GM19438 (cell line): ENCODE data around the gene ZNF614.
"Not testable (repeated sequence)": the region's sequence is repeated elsewhere in the genome, so short reads cannot be mapped to it uniquely, and the experiment has no call there.

Experiments
- ATAC-seq: cut with Tn5 transposase; IDR thresholded peaks from one replicate; pipeline ENCODE4 v1.9.1; 2021; ENCODE audit warnings: low read depth; ENCODE audit not compliant: unreplicated experiment

The ZNF614 gene

GRCh38 chr19:52028027-52028779 lies at the start of gene ZNF614:
Gene ZNF614, minus strand, starts transcription at chr19:52028379. Its CDS starts 2,634 bp downstream, at chr19:52025745.
- peak; percentile 84 for ATAC-seq

- ATAC-seq, result no peak
These were observed 42.3 kb upstream of the ZNF614 start for GRCh38 chr19:52070496-52070895.

GRCh38 chr19:52069653-52070052 lies 41.5 kb upstream of the ZNF614 start:
- no peak for ATAC-seq

- no peak for ATAC-seq
These were observed 38.2 kb upstream of the ZNF614 start for GRCh38 chr19:52066258-52066863.

GRCh38 chr19:52065399-52065798 lies 37.2 kb upstream of the ZNF614 start:
- ATAC-seq, result no peak

GRCh38 chr19:52056480-52056879 lies 28.3 kb upstream of the ZNF614 start:
- ATAC-seq, result not testable (repeated sequence)

GRCh38 chr19:52051736-52052135 lies 23.6 kb upstream of the ZNF614 start:
- not testable (repeated sequence) for ATAC-seq

GRCh38 chr19:52048555-52049501 lies 20.6 kb upstream of the ZNF614 start, which contains the start of gene ZNF432:
Gene ZNF432, minus strand, starts transcription at chr19:52048838. Its CDS starts 1,970 bp downstream, at chr19:52046868.
- ATAC-seq, result peak; percentile 89

- no peak for ATAC-seq
These were observed 11.0 kb upstream of the ZNF614 start for GRCh38 chr19:52039169-52039568.

- ATAC-seq, result no peak
These were observed 6.0 kb upstream of the ZNF614 start for GRCh38 chr19:52034051-52034728.

- peak; percentile 9 for ATAC-seq
These were observed 573 bp upstream of the ZNF614 start for GRCh38 chr19:52028780-52029123.

GRCh38 chr19:52026255-52026990 lies 1.8 kb downstream of the ZNF614 start:
- ATAC-seq, result not testable (repeated sequence)

GRCh38 chr19:52024478-52024877 lies 3.7 kb downstream of the ZNF614 start:
- not testable (repeated sequence) for ATAC-seq

GRCh38 chr19:52022193-52022592 lies 6.0 kb downstream of the ZNF614 start:
- no peak for ATAC-seq

GRCh38 chr19:52020506-52020905 lies 7.7 kb downstream of the ZNF614 start:
- ATAC-seq, result no peak

- ATAC-seq, result no peak
These were observed 17.5 kb downstream of the ZNF614 start for GRCh38 chr19:52010674-52011073.

GRCh38 chr19:52007806-52008557 lies 20.2 kb downstream of the ZNF614 start, which contains the start of gene ZNF615:
Gene ZNF615, minus strand, starts transcription at chr19:52008211. Its CDS starts 4,500 bp downstream, at chr19:52003711.
- ATAC-seq, result peak; percentile 75

- no peak for ATAC-seq
These were observed 20.8 kb downstream of the ZNF614 start for GRCh38 chr19:52007451-52007805.

- no peak for ATAC-seq
These were observed 34.0 kb downstream of the ZNF614 start for GRCh38 chr19:51994048-51994644.
